Measurements from ENCODE around the gene SETD7.

The SETD7 gene

DNA sequence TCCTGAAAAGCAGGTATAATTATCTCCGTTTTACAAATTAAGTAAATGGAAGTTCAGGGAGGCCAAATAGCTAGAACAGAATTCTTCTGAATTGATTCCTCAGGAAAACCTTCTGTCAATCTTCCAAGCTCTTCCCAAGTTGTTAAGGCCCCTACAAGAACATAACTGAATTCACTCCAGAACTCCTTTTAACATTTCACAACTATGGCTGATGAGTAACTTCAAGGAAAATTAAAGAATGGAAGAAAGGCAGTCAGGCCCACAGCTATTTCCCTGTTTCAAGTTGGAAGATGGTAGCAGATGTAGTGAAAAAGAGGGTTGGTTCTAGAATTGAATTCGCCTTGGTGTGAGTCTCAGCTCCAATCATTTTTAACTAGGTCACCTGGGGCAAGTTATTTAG, 15.9 kb downstream of the SETD7 start:
- Histone ChIP-seq H3K36me3 (peaks cover 3 to 20% (median 7%) of the 10 kb centered on the region in 3 donors), H3K9me3 (no peaks in the 10 kb centered on the region), H3K4me3 (no peak overlapping the region), H3K27ac (peak overlapping the region in 1 of 2 donors; percentile 28), H3K4me1 (peaks cover 0 to 35% (median 8%) of the 10 kb centered on the region in 4 donors), H3K27me3 (no peaks in the 10 kb centered on the region)
- TF ChIP-seq, protein P1, sequence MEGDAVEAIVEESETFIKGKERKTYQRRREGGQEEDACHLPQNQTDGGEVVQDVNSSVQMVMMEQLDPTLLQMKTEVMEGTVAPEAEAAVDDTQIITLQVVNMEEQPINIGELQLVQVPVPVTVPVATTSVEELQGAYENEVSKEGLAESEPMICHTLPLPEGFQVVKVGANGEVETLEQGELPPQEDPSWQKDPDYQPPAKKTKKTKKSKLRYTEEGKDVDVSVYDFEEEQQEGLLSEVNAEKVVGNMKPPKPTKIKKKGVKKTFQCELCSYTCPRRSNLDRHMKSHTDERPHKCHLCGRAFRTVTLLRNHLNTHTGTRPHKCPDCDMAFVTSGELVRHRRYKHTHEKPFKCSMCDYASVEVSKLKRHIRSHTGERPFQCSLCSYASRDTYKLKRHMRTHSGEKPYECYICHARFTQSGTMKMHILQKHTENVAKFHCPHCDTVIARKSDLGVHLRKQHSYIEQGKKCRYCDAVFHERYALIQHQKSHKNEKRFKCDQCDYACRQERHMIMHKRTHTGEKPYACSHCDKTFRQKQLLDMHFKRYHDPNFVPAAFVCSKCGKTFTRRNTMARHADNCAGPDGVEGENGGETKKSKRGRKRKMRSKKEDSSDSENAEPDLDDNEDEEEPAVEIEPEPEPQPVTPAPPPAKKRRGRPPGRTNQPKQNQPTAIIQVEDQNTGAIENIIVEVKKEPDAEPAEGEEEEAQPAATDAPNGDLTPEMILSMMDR (IDR thresholded peaks at IDR 0.05), result no peak
- DNase-seq, result no peak
- intact Hi-C loops (cut with DNase I; ENCODE audit: low total_unique reads), result no loop called here

DNA sequence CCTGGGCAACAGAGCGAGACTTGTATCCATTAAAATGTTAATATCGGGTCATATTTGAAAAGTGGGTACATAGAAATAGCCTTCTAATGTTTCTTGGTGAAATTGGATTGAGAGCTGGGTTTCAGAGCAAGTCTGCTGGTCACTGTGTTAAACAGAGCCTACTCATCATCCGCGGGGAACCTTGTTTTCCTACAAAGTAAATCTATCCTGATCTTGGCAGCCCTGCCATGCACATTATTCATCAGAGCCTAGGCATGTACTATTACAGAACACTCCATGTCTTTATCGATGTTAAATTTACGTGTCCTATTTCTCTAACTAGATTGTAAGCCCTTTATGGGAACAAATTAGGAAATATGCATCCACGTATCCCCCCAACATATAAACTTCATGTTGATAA, 18.7 kb downstream of the SETD7 start:
- DNase-seq, result no peak
- Histone ChIP-seq H3K27ac (no peak overlapping the region), H3K27me3 (no peaks in the 10 kb centered on the region), H3K4me1 (peaks cover 0 to 45% (median 8%) of the 10 kb centered on the region in 4 donors), H3K36me3 (peaks cover 0 to 8% (median 4%) of the 10 kb centered on the region in 3 donors), H3K9me3 (no peaks in the 10 kb centered on the region), H3K4me3 (no peak overlapping the region)
- intact Hi-C loops (cut with DNase I; ENCODE audit: low total_unique reads), result no loop called here
- TF ChIP-seq, protein P1 (IDR thresholded peaks at IDR 0.05), result no peak

DNA sequence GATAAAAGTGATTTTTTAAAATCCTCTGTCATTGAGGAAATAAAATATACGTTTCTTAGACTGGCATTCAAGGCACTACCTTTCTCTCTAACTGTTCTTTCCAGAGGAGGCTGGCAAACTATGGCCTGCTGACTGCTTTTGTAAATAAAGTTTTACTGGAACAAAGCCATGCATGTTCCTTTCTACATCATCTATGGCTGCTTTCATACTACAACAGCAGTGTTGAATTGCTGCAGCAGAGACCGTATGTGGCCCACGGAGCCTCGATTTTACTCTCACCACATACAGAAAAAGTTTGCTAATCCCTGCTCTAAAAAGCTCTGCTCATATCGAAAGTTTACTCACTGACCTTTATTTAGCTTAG, 20.2 kb downstream of the SETD7 start:
- H3K27ac ChIP-seq, result peak overlapping the region; percentile 41 to 72
- H3K36me3 ChIP-seq, result peaks cover 11 to 21% (median 11%) of the 10 kb centered on the region in 3 donors
- no peak overlapping the region for H3K4me3 ChIP-seq
- intact Hi-C loops (cut with DNase I; ENCODE audit: low total_unique reads), result no loop called here
- TF ChIP-seq, protein P1 (IDR thresholded peaks at IDR 0.05), result no peak
- no peaks in the 10 kb centered on the region for H3K9me3 ChIP-seq
- H3K27me3 ChIP-seq, result no peaks in the 10 kb centered on the region
- peaks cover 0 to 44% (median 8%) of the 10 kb centered on the region in 4 donors for H3K4me1 ChIP-seq
- no peak for DNase-seq

DNA sequence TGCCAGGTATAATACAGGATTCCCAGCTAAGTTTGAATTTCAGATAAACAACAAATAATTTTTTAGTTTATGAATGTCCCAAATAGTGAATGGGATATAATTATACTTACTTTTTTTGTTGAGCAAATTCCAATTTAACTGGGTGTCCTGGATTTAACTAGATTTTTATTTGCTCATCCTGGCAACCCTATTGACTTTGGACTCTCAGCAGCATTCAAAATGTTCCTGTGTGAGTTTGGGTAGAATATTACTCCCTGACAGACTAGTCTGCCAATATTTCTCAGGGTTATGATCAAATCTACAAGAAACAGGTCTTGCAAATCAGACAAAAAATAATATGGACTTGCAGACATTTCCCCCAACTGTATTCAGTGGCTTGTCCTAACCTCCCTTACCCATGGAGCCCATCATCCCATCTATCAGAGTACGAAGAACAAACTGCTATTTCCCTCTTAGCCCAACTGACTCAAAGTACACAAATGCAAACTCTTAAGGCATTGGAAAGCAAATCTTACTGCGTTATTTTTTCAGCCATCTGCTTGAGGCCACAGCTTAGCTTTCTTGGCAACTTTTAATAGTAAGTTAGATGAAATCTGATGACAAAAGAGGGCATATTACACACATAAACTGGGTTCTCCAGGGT, 20.7 kb downstream of the SETD7 start:
- Histone ChIP-seq H3K4me1 (peaks cover 0 to 44% (median 7%) of the 10 kb centered on the region in 4 donors), H3K27ac (peak overlapping the region; percentile 41 to 72), H3K27me3 (no peaks in the 10 kb centered on the region), H3K4me3 (no peak overlapping the region), H3K9me3 (no peaks in the 10 kb centered on the region), H3K36me3 (peaks cover 11 to 21% (median 11%) of the 10 kb centered on the region in 3 donors)
- no peak for DNase-seq
- intact Hi-C loops (cut with DNase I; ENCODE audit: low total_unique reads), result no loop called here
- TF ChIP-seq, protein P1 (IDR thresholded peaks at IDR 0.05), result no peak

DNA sequence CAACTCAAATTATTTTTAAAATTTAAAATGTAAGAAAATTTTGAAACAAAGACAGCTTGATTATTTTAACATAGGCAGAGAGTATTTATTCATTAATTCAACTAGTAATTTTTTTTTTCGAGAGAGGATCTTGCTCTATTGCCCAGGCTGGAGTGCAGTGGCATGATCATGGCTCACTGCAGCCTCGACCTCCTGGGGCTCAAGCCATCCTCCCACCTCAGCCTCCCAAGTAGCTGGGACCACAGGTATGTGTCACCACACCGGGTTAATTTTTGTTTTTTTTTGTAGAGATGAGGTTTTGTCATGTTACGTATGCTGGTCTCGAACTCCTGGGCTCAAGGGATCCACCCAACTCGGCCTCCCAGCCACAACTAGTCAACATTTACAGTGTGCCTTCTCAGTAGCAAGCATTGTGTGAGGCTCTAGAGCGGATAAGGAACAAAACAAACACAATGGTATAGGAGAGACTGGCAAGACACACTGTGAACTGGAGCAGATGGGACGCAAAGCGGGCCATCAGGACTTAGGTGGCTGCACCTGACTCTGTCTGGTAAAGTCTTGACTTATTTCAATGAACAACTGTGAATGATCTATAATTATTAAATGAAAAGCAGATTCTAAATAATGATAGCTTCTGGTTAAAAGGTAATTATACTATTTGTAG, 21.6 kb downstream of the SETD7 start:
- Histone ChIP-seq H3K9me3 (no peaks in the 10 kb centered on the region), H3K36me3 (peaks cover 11 to 21% (median 11%) of the 10 kb centered on the region in 3 donors), H3K27ac (peak overlapping the region; percentile 15 to 72), H3K4me1 (peaks cover 0 to 35% (median 5%) of the 10 kb centered on the region in 4 donors), H3K4me3 (no peak overlapping the region), H3K27me3 (no peaks in the 10 kb centered on the region)
- no peak for DNase-seq
- intact Hi-C loops (cut with DNase I; ENCODE audit: low total_unique reads), result no loop called here
- TF ChIP-seq, protein P1 (IDR thresholded peaks at IDR 0.05), result no peak
